Measurements from ENCODE around the gene PRSS27. TPM values are rescaled to one million over a fixed set of nuclear protein-coding genes. Genes with fewer than 3 reads are reported as not detected.

Gene PRSS27
- total and polyA plus RNA-seq, 2 of the 4 experiments (the other 2 are of a cell fraction), result under 0.01 to 0.58 TPM

- ATAC-seq (ENCODE audit: low read depth) (no peak), DNase-seq (no peak)
- in situ Hi-C loops (cut with MboI; ENCODE audit: low sequenced_read_pairs), result no loop called here
- Histone ChIP-seq H3K27ac (ENCODE audit: insufficient read depth, low read length) (no peak overlapping the region), H3K56ac (ENCODE audit: extremely low read depth, insufficient read depth, low read length) (no peak overlapping the region), H3K4me2 (ENCODE audit: low read depth, low read length) (no peak overlapping the region), H2BK15ac (ENCODE audit: low read depth, low read length) (no peak overlapping the region), H3K27me3 (ENCODE audit: control insufficient read depth, insufficient read depth, low read length) (no peaks in the 10 kb centered on the region), H3K4me1 (ENCODE audit: control insufficient read depth, insufficient read depth, low read length) (no peaks in the 10 kb centered on the region), H4K20me1 (ENCODE audit: insufficient read depth, low read length) (peaks cover 3% of the 10 kb centered on the region), H3K4ac (ENCODE audit: low read depth, low read length) (no peak overlapping the region), H3K9ac (ENCODE audit: low read depth, low read length) (no peak overlapping the region), H4K5ac (ENCODE audit: low read depth, low read length) (no peak overlapping the region), H2AK5ac (ENCODE audit: low read depth, low read length) (no peak overlapping the region), H3K36me3 (ENCODE audit: control insufficient read depth, insufficient read depth, low read length) (peaks cover 32% of the 10 kb centered on the region), H2BK20ac (ENCODE audit: low read depth, low read length) (no peak overlapping the region), H3K4me3 (ENCODE audit: insufficient read depth, low read depth, low read length) (no peak overlapping the region), H2AK9ac (replicated peaks; ENCODE audit: low read depth, low read length, poor library complexity) (no peak overlapping the region), H3K79me1 (ENCODE audit: low read depth in 1 of 2, low read length in 2 of 2) (no peaks in the 10 kb centered on the region; a peak in 1 of 4 replicates), H3K9me1 (ENCODE audit: insufficient read depth, low read length) (no peaks in the 10 kb centered on the region; the same call in 1 of the 2 replicates), H4K8ac (ENCODE audit: low read depth in 2 of 2, low read length in 2 of 2) (no peak overlapping the region), H2AFZ (replicated peaks; ENCODE audit: low read length, poor library complexity) (no peak overlapping the region), H3K23ac (ENCODE audit: low read depth, low read length) (no peak overlapping the region), H3K9me3 (ENCODE audit: control insufficient read depth, insufficient read depth, low read length) (no peaks in the 10 kb centered on the region), H2BK5ac (ENCODE audit: low read depth, low read length, poor library complexity, severe bottlenecking) (no peak overlapping the region), H4K91ac (ENCODE audit: insufficient read depth, low read depth, low read length) (no peak overlapping the region), H2BK120ac (ENCODE audit: low read depth, low read length) (no peak overlapping the region), H3K18ac (ENCODE audit: low read depth, low read length) (no peak overlapping the region), H3K14ac (replicated peaks; ENCODE audit: low read depth, low read length) (no peak overlapping the region)
- TF ChIP-seq CTCF (conservative IDR thresholded peaks at IDR 0.05; ENCODE audit: low read depth, low read length), result no peak
- TF ChIP-seq RCOR1 (IDR thresholded peaks at IDR 0.05; ENCODE audit: insufficient replicate concordance, low read length), result no peak
- TF ChIP-seq POLR2A (IDR thresholded peaks at IDR 0.05; ENCODE audit: low read depth, low read length), result no peak
- no peak for TF ChIP-seq MAFK (IDR thresholded peaks at IDR 0.05; ENCODE audit: low read depth, low read length)
- TF ChIP-seq USF2 (IDR thresholded peaks at IDR 0.05; ENCODE audit: low read depth, low read length), result no peak
- no peak for TF ChIP-seq RAD21 (IDR thresholded peaks at IDR 0.05; ENCODE audit: low read length)
- TF ChIP-seq ELK1 (IDR thresholded peaks at IDR 0.05; ENCODE audit: borderline replicate concordance, low read depth, low read length), result no peak
- no peak for TF ChIP-seq FOS (IDR thresholded peaks at IDR 0.05; ENCODE audit: low read depth, low read length)
- TF ChIP-seq MXI1 (IDR thresholded peaks at IDR 0.05; ENCODE audit: borderline replicate concordance, low read depth, low read length), result no peak
- TF ChIP-seq NFE2L2 (IDR thresholded peaks at IDR 0.05; ENCODE audit: low read depth, low read length), result no peak
- no peak for TF ChIP-seq CHD1 (IDR thresholded peaks at IDR 0.05; ENCODE audit: low read depth, low read length)
- ChIA-PET CTCF (no interaction called here), POLR2A (ENCODE audit: unreplicated experiment) (no interaction called here)
- no TSS peak for BruUV-seq (replicated peaks)
- intact Hi-C loops (cut with micrococcal nuclease), result no loop called here
- 94% methylated on average over 46 of the region's 51 CpGs; no CpG with 5 or more reads in 1 of the 2 experiments for WGBS, 2 experiments (ENCODE audit: extremely low coverage in 2 of 2, insufficient read length in 1 of 2)
- dilution Hi-C loops (cut with HindIII; ENCODE audit: low sequenced_read_pairs, unreplicated experiment), result no loop called here
Measured at GRCh38 chr16:2707368-2708289, 12.4 kb downstream of the PRSS27 start.
